Measurements from ENCODE around the gene TRIM24. TPM values are rescaled to one million over a fixed set of nuclear protein-coding genes. Genes with fewer than 3 reads are reported as not detected.

TRIM24 gene
- polyA plus RNA-seq, 1 of the 3 experiments (the other 2 are of a cell fraction) = 5.3 TPM

- H4K20me1 ChIP-seq (ENCODE audit: insufficient read depth) = no peaks in the 10 kb centered on the region
- no peaks in the 10 kb centered on the region for H3K79me2 ChIP-seq (ENCODE audit: insufficient read depth)
- no peaks in the 10 kb centered on the region for H3F3A ChIP-seq (replicated peaks; ENCODE audit: insufficient read depth)
- CTCF ChIA-PET = interaction anchor here (1.6 kb wide), 1 partner anchor 22 kb away, joined by 3 read pairs; no protein-coding TSS in a partner anchor
- no peak overlapping the region for H3K4me2 ChIP-seq
- WGBS (ENCODE audit: low lambda C conversion rate) = 23% methylated on average over 3 of the region's 3 CpGs
- no peak for DNase-seq
- no peaks in the 10 kb centered on the region for H3K36me3 ChIP-seq (replicated peaks in 1 of 2; ENCODE audit: control insufficient read depth in 1 of 2, insufficient read depth in 2 of 2, low read length in 1 of 2)
- TF ChIP-seq NFIC (IDR thresholded peaks at IDR 0.05; ENCODE audit: borderline replicate concordance) (no peak), RFX5 (IDR thresholded peaks at IDR 0.05; ENCODE audit: low read length) (no peak)
- no peak overlapping the region for H3K27ac ChIP-seq (ENCODE audit: low read depth in 2 of 2, low read length in 1 of 2)
- H3K4me3 ChIP-seq (ENCODE audit: low read depth in 2 of 2, low read length in 1 of 2) = no peak overlapping the region
- no peaks in the 10 kb centered on the region for H3K27me3 ChIP-seq (ENCODE audit: insufficient read depth)
- POLR2A ChIA-PET = no interaction called here
- H2AFZ ChIP-seq (ENCODE audit: low read depth) = no peak overlapping the region
- H3K9me2 ChIP-seq = no peaks in the 10 kb centered on the region
- no peaks in the 10 kb centered on the region for H3K4me1 ChIP-seq (ENCODE audit: control insufficient read depth in 1 of 2, insufficient read depth in 2 of 2, low read depth in 1 of 2, low read length in 1 of 2)
- no peaks in the 10 kb centered on the region; the same call in 1 of the 2 replicates for H3K9me3 ChIP-seq
- H3K9ac ChIP-seq = no peak overlapping the region
Observed at GRCh38 chr7:138625084-138625848, 165.2 kb downstream of the TRIM24 start.

GRCh38 chr7:138625849-138626230 lies 165.8 kb downstream of the TRIM24 start:
- Histone ChIP-seq H3K4me1 (ENCODE audit: control insufficient read depth in 1 of 2, insufficient read depth in 2 of 2, low read depth in 1 of 2, low read length in 1 of 2) (no peaks in the 10 kb centered on the region), H3K79me2 (ENCODE audit: insufficient read depth) (no peaks in the 10 kb centered on the region), H2AFZ (ENCODE audit: low read depth) (no peak overlapping the region), H3K4me2 (no peak overlapping the region), H3K9me3 (no peaks in the 10 kb centered on the region; the same call in 1 of the 2 replicates), H4K20me1 (ENCODE audit: insufficient read depth) (no peaks in the 10 kb centered on the region), H3F3A (replicated peaks; ENCODE audit: insufficient read depth) (no peaks in the 10 kb centered on the region), H3K36me3 (replicated peaks in 1 of 2; ENCODE audit: control insufficient read depth in 1 of 2, insufficient read depth in 2 of 2, low read length in 1 of 2) (no peaks in the 10 kb centered on the region), H3K4me3 (ENCODE audit: low read depth in 2 of 2, low read length in 1 of 2) (no peak overlapping the region), H3K27ac (ENCODE audit: low read depth in 2 of 2, low read length in 1 of 2) (no peak overlapping the region), H3K9ac (no peak overlapping the region), H3K27me3 (ENCODE audit: insufficient read depth) (no peaks in the 10 kb centered on the region), H3K9me2 (no peaks in the 10 kb centered on the region)
- 26% methylated on average over 5 of the region's 5 CpGs for WGBS (ENCODE audit: low lambda C conversion rate)
- DNase-seq = no peak
- TF ChIP-seq TAF1 (IDR thresholded peaks at IDR 0.05; ENCODE audit: borderline replicate concordance, low read depth, low read length) (no peak), POLR2AphosphoS5 (IDR thresholded peaks at IDR 0.05; ENCODE audit: low read depth, low read length) (no peak)
- CTCF ChIA-PET = interaction anchor here (1.6 kb wide), 1 partner anchor 23 kb away, joined by 3 read pairs; no protein-coding TSS in a partner anchor
- POLR2A ChIA-PET = no interaction called here

- H3K9me3 ChIP-seq = no peaks in the 10 kb centered on the region; the same call in 1 of the 2 replicates
- H3K27me3 ChIP-seq (ENCODE audit: insufficient read depth) = no peaks in the 10 kb centered on the region
- H3K9me2 ChIP-seq = no peaks in the 10 kb centered on the region
- H3K9ac ChIP-seq = no peak overlapping the region
- no peak overlapping the region for H3K4me3 ChIP-seq (ENCODE audit: low read depth in 2 of 2, low read length in 1 of 2)
- no peak overlapping the region for H2AFZ ChIP-seq (ENCODE audit: low read depth)
- DNase-seq = no peak
- ChIA-PET CTCF (no interaction called here), POLR2A (interaction anchor here (0.6 kb wide), 1 partner anchor 212 kb away, joined by 4 read pairs; no protein-coding TSS in a partner anchor)
- no peak overlapping the region for H3K4me2 ChIP-seq
- H4K20me1 ChIP-seq (ENCODE audit: insufficient read depth) = no peaks in the 10 kb centered on the region
- no peaks in the 10 kb centered on the region for H3K4me1 ChIP-seq (ENCODE audit: control insufficient read depth in 1 of 2, insufficient read depth in 2 of 2, low read depth in 1 of 2, low read length in 1 of 2)
- 34% methylated on average over 2 of the region's 2 CpGs for WGBS (ENCODE audit: low lambda C conversion rate)
- H3K36me3 ChIP-seq (replicated peaks in 1 of 2; ENCODE audit: control insufficient read depth in 1 of 2, insufficient read depth in 2 of 2, low read length in 1 of 2) = no peaks in the 10 kb centered on the region
- H3K79me2 ChIP-seq (ENCODE audit: insufficient read depth) = no peaks in the 10 kb centered on the region
- TF ChIP-seq FOSL2 (IDR thresholded peaks at IDR 0.05; ENCODE audit: borderline replicate concordance, low read depth) = no peak
- no peak for TF ChIP-seq JUND (IDR thresholded peaks at IDR 0.05)
- no peak for TF ChIP-seq NRF1 (IDR thresholded peaks at IDR 0.05; ENCODE audit: low read depth, low read length)
- no peak for TF ChIP-seq MAX (IDR thresholded peaks at IDR 0.05; ENCODE audit: low read depth)
- TF ChIP-seq PBX3 (IDR thresholded peaks at IDR 0.05) = no peak
- no peak for TF ChIP-seq EP300 (IDR thresholded peaks at IDR 0.05; ENCODE audit: borderline replicate concordance in 1 of 2, low read depth in 1 of 2, low read length in 1 of 2)
- no peak for TF ChIP-seq TEAD4 (IDR thresholded peaks at IDR 0.05; ENCODE audit: borderline replicate concordance, insufficient read depth)
- no peak overlapping the region for H3K27ac ChIP-seq (ENCODE audit: low read depth in 2 of 2, low read length in 1 of 2)
- H3F3A ChIP-seq (replicated peaks; ENCODE audit: insufficient read depth) = no peaks in the 10 kb centered on the region
Observed at GRCh38 chr7:138626846-138627245, 166.8 kb downstream of the TRIM24 start.

Data from SK-N-SH (cell line).